Stimulated activated effector memory CD8-positive, alpha-beta T cell treated with anti-CD3 and anti-CD28 coated beads, Interleukin-12 subunit alpha, Interleukin-12 subunit beta, amount 100 ng/mL, for 72 hours (primary cell): ENCODE results near the gene JAKMIP2.
A peak's percentile ranks its signal among the peaks of the same experiment; 100 is the strongest.

Source experiments
- ATAC-seq: fragments of 150-1000 bp; cut with Tn5 transposase; 2 replicates; pipeline ENCODE4 v1.10.0; 2021
- DNase-seq, 2 donors: peaks; one replicate each; pipeline ENCODE4 v3.0.0; 2021 to 2022; ENCODE audit warnings: low spot score in 2 of 2
- H3K27ac Mint-ChIP-seq: one replicate; pipeline ENCODE4 v1.8.0; 2022; ENCODE audit warnings: mild to moderate bottlenecking, mixed read lengths
- H3K36me3 Mint-ChIP-seq: one replicate; pipeline ENCODE4 v1.8.0; 2022; ENCODE audit warnings: mild to moderate bottlenecking, mixed read lengths
- H3K4me1 Mint-ChIP-seq: one replicate; pipeline ENCODE4 v1.8.0; 2022; ENCODE audit warnings: mixed read lengths
- H3K4me3 Mint-ChIP-seq: one replicate; pipeline ENCODE4 v1.8.0; 2022; ENCODE audit warnings: mild to moderate bottlenecking, mixed read lengths
- H3K9me3 Mint-ChIP-seq: one replicate; pipeline ENCODE4 v1.8.0; 2022; ENCODE audit warnings: mixed read lengths

JAKMIP2 gene

DNA sequence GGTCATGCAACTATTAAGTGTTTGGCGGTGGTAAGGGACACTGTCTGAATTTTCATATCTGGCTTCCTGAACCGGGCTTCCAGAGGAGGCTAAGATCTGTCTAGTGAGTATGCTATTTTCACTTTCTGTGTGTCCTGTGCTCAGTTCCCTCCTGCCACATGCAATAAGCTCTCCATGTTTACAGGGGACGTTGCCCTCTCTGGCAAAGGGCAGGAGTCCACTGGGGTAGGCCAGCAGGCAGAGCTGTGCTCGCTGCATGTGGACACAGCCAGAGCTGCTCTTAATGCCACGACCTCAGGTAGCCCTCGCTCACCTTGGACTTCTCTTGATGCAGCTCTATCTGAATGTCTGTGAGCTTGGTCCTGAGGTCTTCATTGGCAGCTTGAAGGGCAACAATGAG lies 111.2 kb downstream of the JAKMIP2 start:
- DNase-seq (no peak), ATAC-seq (no peak)
- H3K27ac Mint-ChIP-seq, result no peak overlapping the region
- no peaks in the 10 kb centered on the region for H3K9me3 Mint-ChIP-seq
- H3K4me1 Mint-ChIP-seq, result no peaks in the 10 kb centered on the region
- H3K4me3 Mint-ChIP-seq, result no peak overlapping the region
- peaks cover 13% of the 10 kb centered on the region for H3K36me3 Mint-ChIP-seq

GRCh38 chr5:147670815-147671214 lies 111.7 kb downstream of the JAKMIP2 start:
- ATAC-seq, result no peak
- H3K4me1 Mint-ChIP-seq, result no peaks in the 10 kb centered on the region

DNA sequence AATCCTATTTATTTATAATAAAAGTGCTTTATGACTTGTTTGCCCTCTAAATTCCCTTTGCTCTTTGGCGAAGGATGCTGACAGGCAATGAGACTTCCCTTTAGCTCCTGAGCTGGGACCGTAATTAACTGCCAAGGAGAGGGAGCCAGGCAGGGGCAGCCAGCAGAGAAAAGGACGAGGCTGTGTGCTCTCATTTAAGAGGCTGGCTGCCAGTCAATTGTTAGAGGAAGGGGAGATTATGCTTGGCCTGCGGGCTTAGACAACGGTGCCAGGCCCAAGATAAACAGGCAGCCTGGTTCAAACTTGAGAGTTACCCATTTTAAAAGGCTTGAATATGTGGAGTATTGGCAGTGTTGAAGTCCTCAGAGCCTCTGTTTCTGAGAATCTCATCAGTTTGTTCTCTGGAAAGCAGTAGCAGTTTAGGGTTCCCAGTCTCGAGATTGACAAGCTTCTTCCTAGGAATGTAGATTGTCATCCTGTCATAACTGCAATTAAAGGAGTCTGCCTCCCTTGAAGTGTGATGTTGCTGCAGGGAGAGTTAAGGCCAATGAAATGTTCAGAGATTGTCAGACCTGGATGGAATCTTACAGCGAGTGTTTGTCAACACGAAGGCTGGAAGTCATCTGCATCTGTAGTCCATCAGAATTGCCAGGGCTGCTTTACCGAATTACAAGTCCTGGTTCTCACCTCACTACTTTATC lies 113.2 kb downstream of the JAKMIP2 start:
- H3K4me1 Mint-ChIP-seq, result no peaks in the 10 kb centered on the region
- DNase-seq (no peak), ATAC-seq (no peak)
- no peaks in the 10 kb centered on the region for H3K9me3 Mint-ChIP-seq
- no peak overlapping the region for H3K4me3 Mint-ChIP-seq
- H3K36me3 Mint-ChIP-seq, result peaks cover 13% of the 10 kb centered on the region
- H3K27ac Mint-ChIP-seq, result no peak overlapping the region

More at GRCh38 chr5:147670815-147671214, 111.7 kb downstream of the JAKMIP2 start:
- Mint-ChIP-seq H3K4me3 (no peak overlapping the region), H3K9me3 (no peaks in the 10 kb centered on the region), H3K27ac (no peak overlapping the region), H3K36me3 (peaks cover 13% of the 10 kb centered on the region)
- no peak for DNase-seq

DNA sequence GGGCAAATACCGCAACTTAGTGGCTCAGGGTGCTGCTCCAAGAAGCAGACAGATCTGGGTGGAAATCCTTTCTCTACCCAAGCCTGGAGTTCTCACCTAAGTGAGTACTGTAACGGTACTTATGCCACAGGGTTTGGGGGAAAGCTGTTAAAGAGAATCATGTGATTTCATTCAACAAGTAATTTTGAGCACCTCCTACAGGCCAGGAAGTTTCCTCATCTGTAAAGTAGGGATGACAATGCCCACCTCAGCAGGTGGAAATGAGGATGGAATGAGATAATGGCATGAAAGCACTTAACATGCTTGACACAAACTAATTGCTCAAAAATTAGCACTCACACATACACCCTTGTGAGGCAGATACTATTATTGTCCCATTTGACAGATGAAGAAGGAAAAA lies 114.1 kb downstream of the JAKMIP2 start:
- Mint-ChIP-seq H3K4me1 (no peaks in the 10 kb centered on the region), H3K9me3 (no peaks in the 10 kb centered on the region), H3K4me3 (no peak overlapping the region), H3K36me3 (peaks cover 13% of the 10 kb centered on the region), H3K27ac (no peak overlapping the region)
- ATAC-seq, result no peak
- no peak for DNase-seq

- Mint-ChIP-seq H3K36me3 (peaks cover 13% of the 10 kb centered on the region), H3K4me1 (no peaks in the 10 kb centered on the region)
- ATAC-seq, result no peak
Measured at GRCh38 chr5:147667363-147667762, 115.2 kb downstream of the JAKMIP2 start.

DNA sequence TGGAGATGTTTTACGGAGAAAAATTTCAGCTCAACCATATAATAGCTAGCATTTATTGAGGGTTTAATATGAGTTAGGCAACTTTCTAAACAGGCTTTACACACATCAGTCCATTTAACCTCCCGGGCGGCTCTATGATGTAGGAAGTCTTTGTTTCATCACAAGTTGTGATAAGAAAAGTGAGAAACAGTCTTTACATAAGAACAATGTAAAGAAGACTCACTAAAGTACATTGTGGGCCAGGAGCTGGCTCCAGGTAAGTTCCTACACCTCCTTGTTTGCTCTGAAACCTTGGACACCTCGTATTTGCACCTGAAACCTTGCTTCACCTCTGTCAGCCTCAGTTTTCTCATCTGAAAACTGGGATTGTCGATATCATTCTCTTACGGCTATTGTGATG lies 116.1 kb downstream of the JAKMIP2 start:
- Mint-ChIP-seq H3K4me3 (no peak overlapping the region), H3K36me3 (peaks cover 13% of the 10 kb centered on the region), H3K4me1 (no peaks in the 10 kb centered on the region), H3K9me3 (no peaks in the 10 kb centered on the region), H3K27ac (no peak overlapping the region)
- no peak for ATAC-seq
- no peak for DNase-seq

More at GRCh38 chr5:147667363-147667762, 115.2 kb downstream of the JAKMIP2 start:
- Mint-ChIP-seq H3K27ac (no peak overlapping the region), H3K9me3 (no peaks in the 10 kb centered on the region), H3K4me3 (no peak overlapping the region)
- DNase-seq, result no peak

DNA sequence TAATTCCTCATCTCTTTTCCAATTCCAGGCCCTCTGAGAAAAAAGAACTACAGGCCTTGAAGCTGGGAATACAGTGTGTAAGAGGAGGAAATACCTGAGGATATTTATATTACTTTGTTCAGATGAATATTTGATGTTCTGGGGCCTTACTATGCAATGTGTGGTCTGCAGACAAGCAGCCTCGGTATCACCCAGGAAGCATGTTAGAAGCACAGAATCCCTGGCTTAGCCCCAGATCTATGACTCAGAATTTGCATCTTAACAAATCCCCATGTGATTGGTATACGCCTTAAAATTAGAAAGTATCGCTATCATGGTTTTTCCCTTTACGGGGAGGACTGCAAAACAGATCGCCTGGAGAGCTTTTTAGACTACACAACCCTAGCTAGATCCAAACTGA lies 121.0 kb downstream of the JAKMIP2 start:
- Mint-ChIP-seq H3K4me3 (no peak overlapping the region), H3K27ac (no peak overlapping the region), H3K9me3 (no peaks in the 10 kb centered on the region), H3K4me1 (no peaks in the 10 kb centered on the region), H3K36me3 (peaks cover 22% of the 10 kb centered on the region)
- ATAC-seq, result no peak
- DNase-seq, result no peak

- ATAC-seq, result no peak
- DNase-seq, result no peak
- H3K27ac Mint-ChIP-seq, result no peak overlapping the region
- no peak overlapping the region for H3K4me3 Mint-ChIP-seq
- H3K36me3 Mint-ChIP-seq, result peaks cover 22% of the 10 kb centered on the region
- H3K9me3 Mint-ChIP-seq, result peaks cover 10% of the 10 kb centered on the region
- H3K4me1 Mint-ChIP-seq, result no peaks in the 10 kb centered on the region
Measured at GRCh38 chr5:147659166-147659929, 123.2 kb downstream of the JAKMIP2 start.

DNA sequence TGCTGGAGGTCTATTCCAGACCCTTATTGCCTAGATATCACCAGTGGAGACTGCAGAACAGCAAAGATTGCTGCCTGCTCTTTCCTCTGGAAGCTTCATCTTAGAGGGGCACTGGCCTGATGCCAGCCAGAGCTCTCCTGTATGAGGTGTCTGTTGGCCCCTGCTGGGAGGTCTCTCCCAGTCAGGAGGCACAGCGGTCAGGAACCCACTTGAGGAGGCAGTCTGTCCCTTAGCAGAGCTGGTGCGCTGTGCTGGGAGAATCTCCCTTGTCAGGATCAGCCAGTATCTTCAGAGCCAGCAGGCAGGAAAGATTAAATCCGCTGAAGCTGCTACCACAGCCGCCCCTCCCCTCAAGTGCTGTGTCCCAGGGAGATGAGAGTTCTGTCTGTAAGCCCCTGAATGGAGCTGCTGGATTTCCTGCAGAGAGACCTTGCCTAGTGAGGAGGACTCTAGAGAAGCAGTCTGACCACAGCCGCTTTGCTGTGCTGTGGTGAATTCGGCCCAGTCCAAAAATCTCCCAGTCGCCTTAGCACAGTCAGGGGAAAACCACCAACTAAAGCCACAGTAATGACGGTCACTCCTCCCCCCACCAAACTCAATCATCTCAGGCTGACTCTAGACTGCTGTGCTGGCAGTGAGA lies 124.1 kb downstream of the JAKMIP2 start:
- H3K9me3 Mint-ChIP-seq, result peaks cover 10% of the 10 kb centered on the region
- no peak overlapping the region for H3K27ac Mint-ChIP-seq
- ATAC-seq (no peak), DNase-seq (no peak)
- no peak overlapping the region for H3K4me3 Mint-ChIP-seq
- peaks cover 22% of the 10 kb centered on the region for H3K36me3 Mint-ChIP-seq
- H3K4me1 Mint-ChIP-seq, result no peaks in the 10 kb centered on the region

- DNase-seq (no peak), ATAC-seq (no peak)
- Mint-ChIP-seq H3K9me3 (no peaks in the 10 kb centered on the region), H3K27ac (no peak overlapping the region), H3K4me1 (no peaks in the 10 kb centered on the region), H3K4me3 (no peak overlapping the region), H3K36me3 (peaks cover 22% of the 10 kb centered on the region)
Measured at GRCh38 chr5:147648597-147648996, 133.9 kb downstream of the JAKMIP2 start.

DNA sequence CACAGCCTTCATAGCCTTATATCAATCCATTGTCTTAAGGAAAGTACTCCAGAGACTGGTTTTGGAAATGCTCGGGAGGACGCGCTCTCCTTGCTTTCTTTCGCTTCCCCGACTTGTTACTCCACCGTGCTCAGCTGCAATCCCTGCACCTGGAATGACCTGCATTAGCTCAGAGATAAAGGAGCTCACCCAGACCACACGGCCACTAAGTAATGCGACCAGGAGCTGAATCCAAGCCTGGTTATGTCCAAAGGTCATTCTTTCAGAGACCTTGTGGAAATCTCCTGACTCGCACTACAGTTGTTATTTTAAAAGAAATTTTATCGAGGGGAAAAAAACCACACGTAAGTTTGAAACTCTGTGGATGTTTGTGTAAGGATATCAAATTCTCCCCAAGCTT lies 137.3 kb downstream of the JAKMIP2 start:
- Mint-ChIP-seq H3K4me1 (no peaks in the 10 kb centered on the region), H3K4me3 (no peak overlapping the region), H3K36me3 (peaks cover 56% of the 10 kb centered on the region), H3K27ac (peak overlapping the region; percentile 43), H3K9me3 (no peaks in the 10 kb centered on the region)
- DNase-seq (no peak), ATAC-seq (no peak)

- H3K36me3 Mint-ChIP-seq, result peaks cover 59% of the 10 kb centered on the region
- H3K27ac Mint-ChIP-seq, result no peak overlapping the region
- H3K4me3 Mint-ChIP-seq, result no peak overlapping the region
- H3K9me3 Mint-ChIP-seq, result no peaks in the 10 kb centered on the region
- ATAC-seq, result no peak
- H3K4me1 Mint-ChIP-seq, result no peaks in the 10 kb centered on the region
- no peak for DNase-seq
Measured at GRCh38 chr5:147644460-147644859, 138.1 kb downstream of the JAKMIP2 start.

GRCh38 chr5:147643142-147643541 lies 139.4 kb downstream of the JAKMIP2 start:
- DNase-seq (no peak), ATAC-seq (peak; percentile 42)
- H3K27ac Mint-ChIP-seq, result no peak overlapping the region
- H3K36me3 Mint-ChIP-seq, result peaks cover 59% of the 10 kb centered on the region
- no peak overlapping the region for H3K4me3 Mint-ChIP-seq
- no peaks in the 10 kb centered on the region for H3K4me1 Mint-ChIP-seq
- no peaks in the 10 kb centered on the region for H3K9me3 Mint-ChIP-seq

DNA sequence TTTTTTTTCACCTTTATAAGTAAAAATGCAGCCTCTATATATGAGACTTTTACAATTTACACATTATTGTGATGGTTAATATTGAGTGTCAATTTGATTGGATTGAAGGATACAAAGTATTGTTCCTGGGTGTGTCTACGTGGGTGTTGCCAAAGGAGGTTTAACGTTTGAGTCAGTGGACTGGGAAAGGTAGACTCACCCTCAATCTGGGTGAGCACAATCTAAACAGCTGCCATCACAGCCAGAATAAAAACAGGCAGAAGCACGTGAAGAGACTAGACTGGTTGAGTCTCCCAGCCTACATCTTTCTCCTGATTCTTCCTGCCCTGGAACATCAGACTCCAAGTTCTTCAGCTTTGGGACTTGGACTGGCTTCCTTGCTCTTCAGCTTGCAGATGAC lies 139.9 kb downstream of the JAKMIP2 start:
- ATAC-seq (no peak), DNase-seq (no peak)
- H3K36me3 Mint-ChIP-seq, result peaks cover 57% of the 10 kb centered on the region
- H3K4me3 Mint-ChIP-seq, result no peak overlapping the region
- no peaks in the 10 kb centered on the region for H3K9me3 Mint-ChIP-seq
- no peak overlapping the region for H3K27ac Mint-ChIP-seq
- no peaks in the 10 kb centered on the region for H3K4me1 Mint-ChIP-seq

DNA sequence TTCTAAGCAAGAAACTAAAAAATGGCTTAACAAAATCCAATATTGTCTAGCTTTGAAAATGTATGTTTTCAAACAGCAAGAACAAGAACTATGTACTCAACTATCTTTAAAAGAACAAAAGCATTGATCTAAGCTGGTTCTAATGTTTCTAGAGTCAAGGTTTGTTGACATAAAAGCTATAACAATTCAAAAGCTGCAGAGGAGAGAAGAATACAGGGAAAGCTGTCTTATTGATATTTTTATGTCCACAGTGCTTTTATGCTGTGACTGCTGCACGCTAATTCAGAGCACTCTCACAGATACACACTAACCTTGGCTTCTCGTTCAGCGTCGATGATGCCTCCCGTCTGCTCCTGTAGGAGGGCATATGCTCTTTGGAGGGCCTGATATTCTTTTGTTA lies 143.2 kb downstream of the JAKMIP2 start:
- Mint-ChIP-seq H3K9me3 (no peaks in the 10 kb centered on the region), H3K4me3 (no peak overlapping the region), H3K36me3 (peaks cover 51% of the 10 kb centered on the region), H3K4me1 (no peaks in the 10 kb centered on the region), H3K27ac (no peak overlapping the region)
- ATAC-seq, result no peak
- DNase-seq, result no peak

DNA sequence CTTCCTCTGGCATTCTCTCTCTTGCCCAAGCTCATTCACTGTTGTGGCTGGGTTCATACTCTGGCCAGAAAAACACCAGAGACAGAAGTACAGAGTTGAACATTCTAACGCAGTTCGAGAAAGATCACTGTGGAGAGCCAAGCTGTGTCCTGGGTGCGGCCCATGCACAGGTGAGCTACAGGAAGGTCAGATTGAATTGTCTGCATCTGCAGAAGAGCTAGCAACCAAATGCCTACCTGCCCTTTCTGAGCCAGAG lies 145.9 kb downstream of the JAKMIP2 start:
- Mint-ChIP-seq H3K36me3 (peaks cover 24% of the 10 kb centered on the region), H3K4me1 (no peaks in the 10 kb centered on the region), H3K27ac (no peak overlapping the region), H3K4me3 (no peak overlapping the region), H3K9me3 (no peaks in the 10 kb centered on the region)
- ATAC-seq (no peak), DNase-seq (no peak)
